ENCODE measurements around the gene RNASE12.
"Not testable (repeated sequence)": the region's sequence is repeated elsewhere in the genome, so short reads cannot be mapped to it uniquely, and the experiment has no call there.

The RNASE12 gene

DNA sequence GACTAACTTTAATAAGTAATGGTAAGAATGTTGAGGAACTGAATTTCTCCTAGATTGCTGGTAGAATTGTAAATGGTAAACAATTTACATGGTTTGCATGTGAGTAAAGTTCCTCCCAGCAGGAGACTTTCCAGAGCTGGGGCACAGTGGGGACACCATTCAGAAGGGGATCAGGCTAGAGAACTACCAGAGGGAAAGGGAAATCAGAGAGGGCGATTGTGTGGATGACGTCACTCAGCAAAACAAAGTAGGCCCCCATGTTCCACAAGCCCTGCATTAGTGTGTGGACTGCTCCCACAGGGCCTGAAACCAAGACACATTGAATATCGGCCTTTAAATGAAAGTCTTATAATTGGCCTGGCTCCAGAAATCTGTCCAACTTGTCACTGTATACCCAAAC is 12.9 kb downstream of the RNASE12 start:
- DNase-seq, result no peak

DNA sequence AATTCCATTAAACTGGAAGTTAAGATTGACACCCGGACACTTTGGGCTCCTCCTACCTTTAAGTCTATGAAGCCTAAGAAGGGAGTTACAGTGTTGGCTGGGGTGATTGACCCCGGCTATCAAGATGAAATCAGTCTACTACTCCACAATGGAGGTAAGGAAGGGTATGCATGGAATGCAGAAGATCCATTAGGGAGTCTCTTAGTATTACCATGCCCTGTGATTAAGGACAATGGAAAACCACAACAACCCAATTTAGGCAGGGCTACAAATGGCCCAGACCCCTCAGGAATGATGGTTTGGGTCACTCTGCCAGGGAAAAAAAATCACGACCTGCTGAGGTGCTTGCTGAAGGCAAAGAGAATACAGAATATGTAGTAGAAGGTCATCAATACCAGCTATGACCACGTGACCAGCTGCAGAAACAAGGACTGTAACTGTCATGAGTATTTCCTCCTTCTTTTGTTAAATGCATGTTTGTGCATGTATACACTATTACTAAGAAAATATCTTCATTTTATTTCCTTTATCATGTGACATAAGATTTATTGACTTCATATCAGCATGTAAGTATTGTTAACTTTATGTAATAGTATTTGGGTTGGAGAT is 18.7 kb downstream of the RNASE12 start:
- not testable (repeated sequence) for DNase-seq

DNA sequence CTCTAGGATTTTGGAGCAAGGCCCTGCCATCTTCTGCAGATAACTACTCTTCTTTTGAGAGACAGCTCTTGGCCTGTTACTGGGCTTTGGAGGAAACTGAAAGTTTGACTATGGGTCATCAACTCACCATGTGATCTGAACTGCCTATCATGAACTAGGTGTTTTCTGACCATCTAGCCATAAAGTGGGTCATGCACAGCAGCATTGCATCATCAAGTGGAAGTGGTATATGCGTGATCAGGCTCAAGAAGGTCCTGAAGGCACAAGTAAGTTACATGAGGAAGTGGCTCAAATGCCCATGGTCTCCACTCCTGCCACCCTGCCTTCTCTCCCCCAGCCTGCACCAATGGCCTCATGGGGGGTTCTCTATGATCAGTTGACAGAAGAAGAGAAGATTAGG is 20.5 kb downstream of the RNASE12 start:
- not testable (repeated sequence) for DNase-seq

DNA sequence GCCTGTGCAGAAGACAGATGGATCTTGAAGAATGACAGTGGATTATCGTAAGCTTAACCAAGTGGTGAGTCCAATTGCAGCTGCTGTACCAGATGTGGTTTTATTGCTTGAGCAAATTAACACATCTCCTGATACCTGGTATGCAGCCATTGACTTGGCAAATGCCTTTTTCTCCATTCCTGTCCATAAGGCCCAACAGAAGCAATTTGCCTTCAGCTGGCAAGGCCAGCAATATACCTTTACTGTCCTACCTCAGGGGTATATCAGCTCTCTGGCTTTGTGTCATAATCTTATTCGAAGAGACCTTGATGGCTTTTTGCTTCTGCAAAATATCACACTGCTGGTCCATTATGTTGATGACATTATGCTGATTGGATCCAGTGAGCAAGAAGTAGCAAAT is 21.3 kb downstream of the RNASE12 start:
- not testable (repeated sequence) for DNase-seq

DNA sequence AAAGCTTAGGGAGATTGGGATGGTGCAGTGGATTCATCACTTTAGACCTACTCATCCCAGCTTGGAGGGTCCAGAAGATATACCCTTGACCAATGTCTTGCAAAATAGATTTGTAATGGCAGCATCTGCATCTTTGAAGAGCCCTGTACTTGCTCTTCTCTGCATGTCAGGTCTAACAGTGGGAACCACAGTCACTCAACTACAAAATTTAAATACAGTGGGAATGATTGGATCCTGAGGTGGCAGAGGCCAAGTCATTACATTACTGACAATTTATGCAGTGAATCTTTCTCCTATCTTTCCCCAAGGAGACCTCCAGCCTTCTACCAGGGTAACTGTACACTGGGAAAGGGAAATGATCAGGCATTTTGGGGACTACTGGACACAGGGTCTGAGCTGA is 22.1 kb downstream of the RNASE12 start:
- DNase-seq, result no peak

DNA sequence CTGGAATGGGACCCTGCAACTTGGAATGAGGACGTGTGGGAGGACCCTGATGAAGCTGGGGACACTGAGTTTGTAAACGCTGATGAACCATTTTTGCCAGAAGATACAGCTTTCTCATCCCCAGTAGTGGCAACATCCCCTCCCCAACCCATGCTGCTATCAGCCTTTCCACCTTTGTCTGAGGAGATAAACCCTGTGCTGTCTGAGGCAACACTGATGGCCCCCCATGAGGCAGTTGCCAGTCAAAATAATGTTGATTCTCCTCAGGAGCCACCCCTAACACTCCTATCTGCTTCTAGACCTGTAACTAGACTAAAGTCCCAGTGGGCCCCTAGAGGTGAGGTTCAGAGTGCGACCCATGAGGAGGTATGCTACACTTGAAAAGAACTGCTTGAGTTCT is 22.8 kb downstream of the RNASE12 start:
- DNase-seq, result no peak

DNA sequence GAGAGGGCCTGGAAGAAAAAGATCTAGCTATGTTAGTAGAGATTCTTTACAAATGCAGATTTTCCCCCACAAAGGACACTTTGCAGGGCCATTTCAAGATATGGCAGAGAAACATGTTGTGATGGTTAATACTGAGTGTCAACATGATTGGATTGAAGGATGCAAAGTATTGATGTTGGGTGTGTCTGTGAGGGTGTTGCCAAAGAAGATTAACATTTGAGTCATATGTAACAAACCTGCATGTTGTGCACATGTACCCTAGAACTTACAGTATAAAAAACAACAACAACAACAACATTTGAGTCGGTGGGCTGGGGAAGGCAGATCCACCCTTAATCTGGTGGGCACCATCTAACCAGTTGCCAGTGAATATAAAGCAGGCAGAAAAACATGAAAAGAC is 24.0 kb downstream of the RNASE12 start:
- not testable (repeated sequence) for DNase-seq

DNA sequence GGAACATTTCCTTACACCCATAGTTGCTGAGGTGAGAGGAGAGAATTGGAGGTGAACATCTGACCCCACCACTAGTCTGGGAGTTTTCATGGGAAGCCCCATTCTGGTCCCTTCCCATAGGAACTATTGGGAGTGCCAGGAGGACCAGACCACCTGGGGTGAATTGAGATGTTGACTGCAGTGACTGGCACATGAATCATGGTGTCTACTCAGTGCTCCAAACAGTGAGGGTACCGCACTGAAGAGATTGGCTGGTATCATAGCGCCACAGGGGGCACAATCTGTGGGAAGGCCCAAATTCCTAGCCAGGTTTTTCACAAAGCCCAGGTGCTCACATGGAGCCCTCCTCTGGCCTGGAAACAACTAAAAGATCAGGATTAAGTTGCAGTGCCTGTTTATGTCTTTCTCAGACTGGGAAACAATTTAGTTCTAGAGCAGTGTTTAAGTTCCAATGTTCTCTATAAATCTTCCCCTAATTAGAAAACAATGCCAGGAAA is 26.6 kb downstream of the RNASE12 start:
- no peak for DNase-seq

DNA sequence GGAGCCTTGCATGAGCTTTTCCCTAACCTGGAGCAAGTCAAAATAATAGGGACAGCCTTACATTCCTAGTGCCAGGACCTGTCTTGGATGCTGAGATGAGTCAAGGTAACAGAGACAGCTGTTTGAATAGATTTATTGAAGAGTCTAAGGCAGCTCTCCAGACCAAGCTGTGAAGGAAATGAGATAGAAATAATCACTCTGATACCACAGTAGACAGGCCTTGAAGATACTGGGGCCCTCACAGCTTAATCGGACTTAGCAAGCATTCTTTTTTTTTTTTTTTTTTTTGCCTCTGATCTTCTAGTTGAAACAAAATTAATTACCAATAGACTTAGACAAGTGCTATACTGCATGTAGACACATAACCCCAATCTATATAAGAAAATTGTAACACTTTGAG is 27.2 kb downstream of the RNASE12 start:
- DNase-seq, result no peak

DNA sequence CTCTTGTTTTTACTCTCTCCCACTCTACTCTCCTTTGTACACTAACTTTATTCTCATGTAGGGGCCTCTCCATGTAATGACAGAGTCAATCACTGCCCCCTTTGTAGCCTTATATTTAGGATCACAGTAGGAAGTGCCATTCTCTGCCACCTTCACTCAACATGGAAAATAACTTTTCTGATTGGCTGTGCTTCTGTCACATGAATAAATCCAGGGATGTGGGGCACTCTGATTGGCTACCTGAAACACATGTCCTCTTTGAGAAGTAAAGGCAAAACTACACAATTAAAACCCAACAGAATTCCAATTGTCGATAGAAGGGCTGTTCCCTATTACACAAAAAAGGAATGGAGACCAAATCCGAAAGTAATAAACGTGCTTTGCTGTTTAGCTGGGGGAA is 30.2 kb downstream of the RNASE12 start, which contains the start of gene RNASE9:
Gene RNASE9, minus strand, starts transcription at position 87 of the 400 bp plus-strand sequence.
- DNase-seq, result no peak

DNA sequence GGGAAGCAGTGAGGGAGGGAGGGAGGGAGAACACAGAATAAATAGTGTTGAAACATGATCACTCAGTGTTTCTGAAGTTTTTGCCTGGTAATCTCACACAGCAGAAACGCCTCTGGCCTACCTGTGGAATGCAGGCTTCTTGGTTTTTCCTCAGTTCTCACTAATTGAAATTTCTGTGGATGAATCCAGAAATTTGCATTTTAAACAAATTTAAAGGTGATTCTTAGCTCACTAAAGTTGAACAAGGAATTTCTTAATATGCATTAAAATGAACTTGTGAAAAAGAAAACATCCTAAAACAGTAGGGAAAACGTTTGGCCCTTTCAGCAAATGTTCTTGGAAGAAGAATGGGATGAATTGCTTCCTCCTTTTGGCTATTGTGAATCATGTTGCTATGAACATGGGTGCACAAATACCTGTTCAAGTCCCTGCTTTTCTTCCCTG is 31.7 kb downstream of the RNASE12 start:
- no peak for DNase-seq

DNA sequence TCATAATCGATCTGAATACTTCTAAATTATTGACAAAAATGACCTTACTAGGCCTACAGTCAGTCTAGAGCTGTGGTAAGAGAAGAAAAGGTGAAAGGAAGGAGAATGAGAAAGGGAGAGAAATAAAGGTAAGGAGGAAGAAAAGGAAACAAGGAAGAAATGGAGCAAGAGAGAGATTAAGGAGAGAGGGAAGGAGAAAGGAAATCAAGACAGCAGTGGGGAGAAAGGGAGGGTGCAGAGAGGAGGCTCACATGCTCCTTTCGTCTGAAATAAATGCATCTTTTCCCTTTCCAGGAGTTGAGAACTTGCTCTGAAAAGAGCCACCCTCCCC is 34.0 kb downstream of the RNASE12 start:
- no peak for DNase-seq

DNA sequence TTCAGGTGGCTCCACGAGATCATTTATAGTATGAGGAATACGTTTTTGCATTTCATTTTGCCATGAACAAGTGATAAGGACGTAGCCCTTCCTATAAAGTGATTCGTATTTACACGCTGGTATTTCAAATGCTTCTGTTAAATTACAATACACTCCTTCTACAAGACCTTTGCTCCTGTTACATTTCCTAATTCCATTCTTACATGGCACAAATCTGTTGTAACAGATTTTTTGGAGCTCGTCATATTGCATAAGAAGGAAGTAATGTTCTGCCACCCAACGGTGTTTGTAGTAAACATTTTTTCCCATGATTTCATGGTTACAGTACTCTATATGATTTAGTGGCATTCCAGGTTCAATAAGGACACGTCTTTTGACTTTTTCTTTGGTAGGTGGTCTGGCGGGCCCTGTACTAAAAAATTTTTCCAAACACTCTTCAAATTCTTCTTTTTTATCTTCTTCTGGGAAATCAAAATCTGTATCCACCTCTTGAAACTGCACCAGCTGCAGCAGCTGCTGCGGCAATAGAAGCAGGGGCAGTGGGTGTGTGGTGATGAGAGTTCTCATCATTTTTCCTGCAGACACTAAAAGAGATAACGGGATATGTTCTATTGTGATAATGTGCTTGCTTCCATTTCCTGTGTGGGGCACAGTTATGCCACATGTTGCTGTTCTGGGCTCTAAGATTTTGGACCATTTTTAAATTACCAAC is 34.5 kb downstream of the RNASE12 start:
- no peak for DNase-seq

DNA sequence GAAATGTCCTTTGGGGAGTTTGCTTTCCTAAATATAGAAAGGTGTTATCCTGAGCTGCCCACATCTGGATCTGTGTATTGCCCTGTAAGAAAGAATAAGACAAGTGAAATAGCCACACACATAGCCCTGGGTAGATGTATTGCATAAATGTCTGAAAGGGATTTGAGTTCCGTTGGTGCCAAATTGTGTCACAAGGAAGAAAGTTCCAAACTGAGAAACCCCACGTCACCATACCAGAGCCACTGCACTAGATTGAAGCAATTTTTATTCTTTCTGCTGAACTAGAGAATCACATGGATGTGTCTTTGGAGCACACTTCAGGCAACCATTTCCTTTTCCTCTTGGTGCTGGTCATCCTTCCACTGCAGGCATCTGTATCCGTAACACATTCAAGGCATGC is 35.3 kb downstream of the RNASE12 start:
- no peak for DNase-seq

DNA sequence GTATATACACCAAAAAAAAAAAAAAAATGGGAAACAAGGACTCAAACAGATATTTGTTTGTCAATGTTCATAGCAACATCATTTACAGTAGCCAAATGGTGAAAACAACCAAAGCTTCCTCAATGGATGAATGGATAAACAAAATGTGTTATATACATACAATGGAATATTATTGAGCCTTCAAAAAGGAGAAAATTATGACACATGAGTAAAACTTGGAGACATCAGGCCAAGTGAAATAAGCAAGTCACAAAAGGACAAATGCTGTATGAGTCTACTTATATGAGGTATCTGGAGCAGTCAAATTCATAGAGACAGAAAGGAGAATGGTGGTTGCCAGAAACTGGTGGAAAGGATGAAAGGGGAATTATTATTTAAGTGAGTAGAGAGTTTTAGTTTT is 38.2 kb downstream of the RNASE12 start:
- DNase-seq, result no peak

DNA sequence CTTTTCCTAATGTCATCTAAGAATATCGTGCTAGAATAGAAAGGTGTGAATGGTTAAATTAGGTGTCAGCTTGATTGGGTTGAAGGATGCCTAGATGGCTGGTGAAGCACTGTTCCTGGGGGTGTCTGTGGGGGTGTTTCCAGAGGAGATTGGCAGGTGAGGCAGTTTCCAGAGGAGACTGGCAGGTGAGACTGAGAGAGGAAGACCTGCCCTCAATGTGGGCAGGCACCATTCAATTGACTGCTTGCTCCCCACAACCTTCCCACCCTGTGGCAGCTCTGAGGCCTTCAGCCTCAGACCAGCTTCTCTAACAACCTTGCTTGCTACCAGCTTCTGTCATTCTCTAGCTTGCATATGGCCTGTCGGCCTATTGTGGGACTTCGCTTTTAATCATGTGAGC is 39.6 kb downstream of the RNASE12 start:
- DNase-seq, result no peak

DNA sequence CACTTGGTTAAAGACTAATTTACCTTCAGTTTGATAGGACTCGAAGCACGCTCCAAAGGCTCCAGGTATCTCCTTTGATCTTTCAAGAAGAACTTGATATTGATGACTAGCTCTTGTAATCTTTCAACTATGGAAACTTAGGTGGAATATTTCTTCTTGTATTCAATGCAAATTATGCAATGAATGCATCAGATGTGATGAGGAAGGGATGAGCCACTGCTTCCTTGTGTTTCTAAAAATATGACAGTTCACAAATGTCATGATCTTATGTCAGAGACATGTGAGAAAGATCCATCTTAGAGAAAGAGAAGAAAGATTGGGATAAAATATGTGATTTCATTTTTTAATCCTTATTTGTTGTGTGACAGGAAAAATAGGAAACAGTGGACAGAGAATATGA is 40.2 kb downstream of the RNASE12 start:
- no peak for DNase-seq

DNA sequence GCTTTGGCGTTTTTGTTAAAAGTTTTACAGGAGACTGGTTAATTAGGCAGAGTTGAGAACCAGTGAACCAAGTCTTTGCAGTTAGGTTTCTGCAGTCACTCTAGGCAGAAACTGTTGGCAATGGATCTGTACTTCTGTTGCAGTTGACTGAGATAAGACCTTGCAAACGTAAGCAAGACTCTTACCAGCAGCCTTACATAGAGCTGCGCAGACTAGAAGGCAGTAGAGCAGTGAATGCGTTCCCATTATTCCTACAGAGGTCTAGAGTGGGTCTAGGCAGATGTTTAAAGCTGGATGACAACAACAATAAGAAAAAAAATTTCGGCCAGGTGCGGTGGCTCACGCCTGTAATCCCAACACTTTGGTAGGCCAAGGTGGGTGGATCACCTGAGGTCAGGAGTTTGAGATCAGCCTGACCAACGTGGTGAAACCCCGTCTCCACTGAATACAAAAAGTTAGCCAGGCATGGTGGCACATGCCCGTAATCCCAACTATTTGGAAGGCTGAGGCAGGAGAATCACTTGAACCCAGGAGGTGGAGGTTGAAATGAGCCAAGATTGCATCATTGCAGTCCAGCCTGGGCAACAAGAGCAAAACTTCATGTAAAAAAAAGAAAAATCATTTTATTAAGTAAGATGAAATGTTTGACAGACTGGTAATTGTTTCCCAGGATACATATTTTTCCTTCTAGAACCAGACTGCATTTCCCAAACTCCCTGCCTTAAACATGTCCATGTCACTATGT is 42.6 kb downstream of the RNASE12 start:
- DNase-seq, result no peak

DNA sequence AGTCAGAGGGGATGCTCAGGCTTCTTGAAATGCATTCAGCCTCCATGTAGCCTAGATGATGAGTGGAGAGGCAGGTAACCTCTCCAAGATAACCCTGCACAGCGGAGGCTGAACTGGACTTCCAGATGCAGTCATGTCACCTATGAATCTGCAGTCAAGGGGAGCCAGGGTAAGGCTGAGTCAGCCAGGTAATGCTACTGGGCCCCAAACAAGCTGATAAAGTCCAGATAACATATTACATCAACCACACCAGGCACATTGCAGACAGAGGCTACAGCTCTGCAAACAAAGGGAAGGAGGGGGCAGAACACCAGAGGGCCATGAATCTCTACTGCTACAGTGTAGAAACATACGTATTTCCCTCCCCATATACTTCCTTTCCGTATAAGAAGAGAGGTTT is 44.3 kb downstream of the RNASE12 start:
- DNase-seq, result no peak

Data from stimulated activated CD4-positive, alpha-beta T cell treated with anti-CD3 and anti-CD28 coated beads, Interleukin-2, amount 100 ng/mL, for 24 hours (primary cell).